Astrocyte (in vitro differentiated cells and primary cell): ENCODE data around the gene SPATA6. TPM values are rescaled to one million over a fixed set of nuclear protein-coding genes. Genes with fewer than 3 reads are reported as not detected.

Experiments used
- DNase-seq: peaks from one replicate; pipeline ENCODE4 v3.0.0-alpha.2; 2010; ENCODE audit warnings: low read depth
- FAIRE-seq: peaks from 2 replicates; lab custom pipeline; 2011; peaks lifted over from hg19 to GRCh38; lab: Jason Lieb, UNC
- H2AFZ ChIP-seq: 2 replicates; pipeline ENCODE4 v1.6.0; 2012; ENCODE audit warnings: low read depth, low read length, inconsistent platforms
- H3K27ac ChIP-seq: 2 replicates; pipeline ENCODE4 v1.5.1; 2011; ENCODE audit warnings: low read depth, low read length, inconsistent platforms
- H3K27me3 ChIP-seq: 2 replicates; pipeline ENCODE4 v1.6.0; 2011; ENCODE audit warnings: low read length, inconsistent platforms; ENCODE audit not compliant: insufficient read depth
- H3K36me3 ChIP-seq: 2 replicates; pipeline ENCODE4 v1.5.1; 2011; ENCODE audit warnings: low read length, inconsistent platforms; ENCODE audit not compliant: insufficient read depth
- H3K4me1 ChIP-seq: 2 replicates; pipeline ENCODE4 v1.5.1; 2011; ENCODE audit warnings: low read length, inconsistent platforms; ENCODE audit not compliant: insufficient read depth
- H3K4me2 ChIP-seq: 2 replicates; pipeline ENCODE4 v1.6.0; 2012; ENCODE audit warnings: low read length, inconsistent platforms
- H3K4me3 ChIP-seq: 2 replicates; pipeline ENCODE4 v1.5.1; 2011; ENCODE audit warnings: low read depth, mild to moderate bottlenecking, low read length, inconsistent platforms; ENCODE audit not compliant: insufficient read depth
- H3K79me2 ChIP-seq: 2 replicates; pipeline ENCODE4 v1.6.0; 2012; ENCODE audit warnings: mild to moderate bottlenecking, low read length, inconsistent platforms; ENCODE audit not compliant: insufficient read depth
- H3K9ac ChIP-seq: 2 replicates; pipeline ENCODE4 v1.6.0; 2012; ENCODE audit warnings: mild to moderate bottlenecking, low read length, inconsistent platforms
- H3K9me3 ChIP-seq: 2 replicates; pipeline ENCODE4 v1.5.1; 2012; ENCODE audit warnings: low read depth, mild to moderate bottlenecking, low read length, inconsistent platforms; ENCODE audit not compliant: insufficient read depth
- H4K20me1 ChIP-seq: 2 replicates; pipeline ENCODE4 v1.6.0; 2012; ENCODE audit warnings: low read length, inconsistent platforms; ENCODE audit not compliant: insufficient read depth
- H3K27ac Mint-ChIP-seq: one replicate; pipeline ENCODE4 v1.8.0; 2021; ENCODE audit warnings: mild to moderate bottlenecking, mixed read lengths; ENCODE audit not compliant: unreplicated experiment
- H3K27me3 Mint-ChIP-seq: one replicate; pipeline ENCODE4 v1.8.0; 2021; ENCODE audit warnings: low read depth, mixed read lengths; ENCODE audit not compliant: unreplicated experiment
- H3K36me3 Mint-ChIP-seq: one replicate; pipeline ENCODE4 v1.8.0; 2021; ENCODE audit warnings: low read depth, mixed read lengths; ENCODE audit not compliant: unreplicated experiment
- H3K4me1 Mint-ChIP-seq: one replicate; pipeline ENCODE4 v1.8.0; 2021; ENCODE audit warnings: low read depth, mixed read lengths; ENCODE audit not compliant: unreplicated experiment
- H3K4me3 Mint-ChIP-seq: one replicate; pipeline ENCODE4 v1.8.0; 2021; ENCODE audit warnings: mild to moderate bottlenecking, moderate library complexity, mixed read lengths; ENCODE audit not compliant: unreplicated experiment
- H3K9me3 Mint-ChIP-seq: one replicate; pipeline ENCODE4 v1.8.0; 2021; ENCODE audit warnings: mild to moderate bottlenecking, mixed read lengths; ENCODE audit not compliant: unreplicated experiment
- CTCF ChIP-seq: IDR thresholded peaks from 2 replicates; pipeline ENCODE4 v1.5.1; 2011; ENCODE audit warnings: low read depth, mild to moderate bottlenecking, inconsistent platforms, low read length, moderate library complexity; ENCODE audit not compliant: insufficient read depth
- EZH2 ChIP-seq: IDR thresholded peaks from 2 replicates; pipeline ENCODE4 v1.6.1; 2012; ENCODE audit warnings: mild to moderate bottlenecking, low read length, inconsistent platforms; ENCODE audit not compliant: insufficient read depth
- total RNA-seq: library from RNA; stranded (reverse); gene quantifications from 2 replicates; pipeline ENCODE4 v1.2.1, GENCODE V29; 2021

SPATA6 gene
- total RNA-seq, 1 donor from 2014 or later: 8.2 TPM

GRCh38 chr1:48493970-48494769 is 22.2 kb upstream of the SPATA6 start:
- TF ChIP-seq EZH2: no peak
- TF ChIP-seq CTCF: no peak
- Mint-ChIP-seq H3K4me3 (no peak overlapping the region), H3K4me1 (peaks cover 19% of the 10 kb centered on the region), H3K9me3 (peaks cover 1% of the 10 kb centered on the region), H3K36me3 (no peaks in the 10 kb centered on the region), H3K27ac (peak overlapping the region; percentile 87), H3K27me3 (peaks cover 2% of the 10 kb centered on the region)
- Histone ChIP-seq H3K4me3 (no peak overlapping the region), H3K79me2 (no peaks in the 10 kb centered on the region), H3K4me1 (peaks cover 12% of the 10 kb centered on the region), H3K36me3 (no peaks in the 10 kb centered on the region), H4K20me1 (no peaks in the 10 kb centered on the region), H2AFZ (peak overlapping the region; percentile 35), H3K27me3 (no peaks in the 10 kb centered on the region), H3K27ac (no peak overlapping the region), H3K4me2 (peak overlapping the region; percentile 59), H3K9me3 (no peaks in the 10 kb centered on the region), H3K9ac (no peak overlapping the region)
- DNase-seq (peak; percentile 74), FAIRE-seq (peak; percentile 49)

GRCh38 chr1:48493041-48493440 is 21.0 kb upstream of the SPATA6 start:
- no peaks in the 10 kb centered on the region for H3K36me3 ChIP-seq
- H4K20me1 ChIP-seq: no peaks in the 10 kb centered on the region
- H3K4me3 ChIP-seq: no peak overlapping the region
- H3K9me3 Mint-ChIP-seq: peaks cover 1% of the 10 kb centered on the region
- H3K4me2 ChIP-seq: no peak overlapping the region
- no peak for DNase-seq
- no peak overlapping the region for H3K27ac Mint-ChIP-seq
- H3K9ac ChIP-seq: no peak overlapping the region
- no peak overlapping the region for H2AFZ ChIP-seq
- H3K27me3 Mint-ChIP-seq: no peaks in the 10 kb centered on the region
- H3K27ac ChIP-seq: no peak overlapping the region
- TF ChIP-seq EZH2 (no peak), CTCF (no peak)
- no peak overlapping the region for H3K4me3 Mint-ChIP-seq
- H3K27me3 ChIP-seq: no peaks in the 10 kb centered on the region
- peaks cover 12% of the 10 kb centered on the region for H3K4me1 ChIP-seq
- no peaks in the 10 kb centered on the region for H3K36me3 Mint-ChIP-seq
- no peak for FAIRE-seq
- no peaks in the 10 kb centered on the region for H3K79me2 ChIP-seq
- H3K4me1 Mint-ChIP-seq: peaks cover 15% of the 10 kb centered on the region
- H3K9me3 ChIP-seq: no peaks in the 10 kb centered on the region

- H3K9me3 ChIP-seq: no peaks in the 10 kb centered on the region
- H3K9ac ChIP-seq: no peak overlapping the region
- no peaks in the 10 kb centered on the region for H3K27me3 ChIP-seq
- H4K20me1 ChIP-seq: no peaks in the 10 kb centered on the region
- DNase-seq (no peak), FAIRE-seq (no peak)
- Mint-ChIP-seq H3K4me3 (no peak overlapping the region), H3K4me1 (peaks cover 15% of the 10 kb centered on the region), H3K9me3 (peaks cover 1% of the 10 kb centered on the region), H3K27me3 (no peaks in the 10 kb centered on the region), H3K36me3 (no peaks in the 10 kb centered on the region), H3K27ac (no peak overlapping the region)
- H3K27ac ChIP-seq: no peak overlapping the region
- TF ChIP-seq EZH2: no peak
- H3K4me2 ChIP-seq: no peak overlapping the region
- no peaks in the 10 kb centered on the region for H3K79me2 ChIP-seq
- H3K4me3 ChIP-seq: no peak overlapping the region
- no peak overlapping the region for H2AFZ ChIP-seq
- H3K4me1 ChIP-seq: peaks cover 12% of the 10 kb centered on the region
- no peaks in the 10 kb centered on the region for H3K36me3 ChIP-seq
These were observed 20.4 kb upstream of the SPATA6 start for GRCh38 chr1:48492392-48492791.
